Mesenchymal stem cell (in vitro differentiated cells and primary cell): Measurements from ENCODE around the gene PTPRU.

Experiments
- DNase-seq: peaks from one replicate; pipeline ENCODE4 v3.0.0-alpha.2; 2013
- H2AFZ ChIP-seq: one replicate; pipeline ENCODE4 v1.6.1; 2013; ENCODE audit warnings: low read depth, mild to moderate bottlenecking, control low read depth, inconsistent platforms, low read length, moderate library complexity
- H2AK5ac ChIP-seq: 2 replicates; pipeline ENCODE4 v1.6.1; 2013; ENCODE audit warnings: low read length, moderate library complexity, mild to moderate bottlenecking, inconsistent platforms; ENCODE audit not compliant: severe bottlenecking
- H2BK120ac ChIP-seq: one replicate; pipeline ENCODE4 v1.6.1; 2013; ENCODE audit warnings: low read depth, mild to moderate bottlenecking, inconsistent platforms, low read length, moderate library complexity
- H2BK12ac ChIP-seq, 2 experiments: one replicate each; pipeline ENCODE4 v1.6.1; 2013; ENCODE audit warnings: inconsistent platforms in 2 of 2, low read length in 2 of 2, mild to moderate bottlenecking in 2 of 2, moderate library complexity in 2 of 2, control low read depth in 1 of 2
- H2BK15ac ChIP-seq: one replicate; pipeline ENCODE4 v1.6.1; 2013; ENCODE audit warnings: mild to moderate bottlenecking, low read depth, inconsistent platforms; ENCODE audit not compliant: poor library complexity, severe bottlenecking
- H2BK5ac ChIP-seq: 2 replicates; pipeline ENCODE4 v1.6.1; 2013; ENCODE audit warnings: low read depth, mild to moderate bottlenecking, low read length, control low read depth, inconsistent platforms; ENCODE audit not compliant: poor library complexity, severe bottlenecking
- H3K14ac ChIP-seq, 2 experiments: one replicate each; pipeline ENCODE4 v1.6.1; 2013; ENCODE audit warnings: inconsistent platforms in 2 of 2, low read length in 2 of 2, control low read depth in 1 of 2, mild to moderate bottlenecking in 1 of 2, moderate library complexity in 1 of 2
- H3K18ac ChIP-seq, 2 experiments: one replicate each; pipeline ENCODE4 v1.6.1; 2013; ENCODE audit warnings: inconsistent platforms in 2 of 2, low read length in 2 of 2, control low read depth in 1 of 2, low read depth in 1 of 2, mild to moderate bottlenecking in 1 of 2
- H3K23ac ChIP-seq, 2 experiments: one replicate each; pipeline ENCODE4 v1.6.1; 2013; ENCODE audit warnings: inconsistent platforms in 2 of 2, low read length in 2 of 2, mild to moderate bottlenecking in 2 of 2, moderate library complexity in 2 of 2, control low read depth in 1 of 2
- H3K27ac ChIP-seq: 2 replicates; pipeline ENCODE4 v1.5.1; 2013; ENCODE audit warnings: mild to moderate bottlenecking, moderate library complexity, low read length, control low read depth, inconsistent platforms; ENCODE audit not compliant: poor library complexity, severe bottlenecking
- H3K27me3 ChIP-seq, 2 experiments: 2 replicates each; pipeline versions ENCODE4 v1.6.1 to v1.7.0; 2013; ENCODE audit warnings: low read length in 2 of 2, mild to moderate bottlenecking in 2 of 2, moderate library complexity in 2 of 2, control low read depth in 1 of 2, inconsistent platforms in 1 of 2; ENCODE audit not compliant: control insufficient read depth in 1 of 2, insufficient read depth in 1 of 2
- H3K36me3 ChIP-seq, 2 experiments: 2 replicates each; pipeline versions ENCODE4 v1.6.1 to v1.7.0; 2013; ENCODE audit warnings: low read length in 2 of 2, control low read depth in 1 of 2, inconsistent platforms in 1 of 2, low read depth in 1 of 2, mild to moderate bottlenecking in 1 of 2; ENCODE audit not compliant: insufficient read depth in 2 of 2, control insufficient read depth in 1 of 2
- H3K4ac ChIP-seq, 2 experiments: one replicate each; pipeline ENCODE4 v1.6.1; 2013; ENCODE audit warnings: inconsistent platforms in 2 of 2, low read length in 2 of 2, mild to moderate bottlenecking in 2 of 2, moderate library complexity in 2 of 2, control low read depth in 1 of 2, low read depth in 1 of 2
- H3K4me1 ChIP-seq: 2 replicates; pipeline ENCODE4 v1.6.1; 2013; ENCODE audit warnings: low read depth, low read length, control low read depth; ENCODE audit not compliant: control insufficient read depth, insufficient read depth
- H3K4me2 ChIP-seq: 2 replicates; pipeline ENCODE4 v1.6.1; 2013; ENCODE audit warnings: low read length, mild to moderate bottlenecking, inconsistent platforms; ENCODE audit not compliant: poor library complexity, severe bottlenecking
- H3K4me3 ChIP-seq, 2 experiments: 2 replicates each; pipeline versions ENCODE4 v1.5.1 to v1.7.0; 2013; ENCODE audit warnings: low read length in 2 of 2, mild to moderate bottlenecking in 2 of 2, control low read depth in 1 of 2, low read depth in 1 of 2; ENCODE audit not compliant: insufficient read depth in 1 of 2
- H3K79me1 ChIP-seq: replicated peaks from 2 replicates; pipeline ENCODE4 v1.6.1; 2013; ENCODE audit warnings: mild to moderate bottlenecking, control low read depth, low read length, inconsistent platforms; ENCODE audit not compliant: poor library complexity, severe bottlenecking
- H3K9ac ChIP-seq: 2 replicates; pipeline ENCODE4 v1.7.0; 2013; ENCODE audit warnings: mild to moderate bottlenecking, low read length, moderate library complexity
- H3K9me3 ChIP-seq: 2 replicates; pipeline ENCODE4 v1.7.0; 2013; ENCODE audit warnings: mild to moderate bottlenecking, low read length; ENCODE audit not compliant: control insufficient read depth
- H4K8ac ChIP-seq: one replicate; pipeline ENCODE4 v1.6.1; 2013; ENCODE audit warnings: inconsistent platforms, mild to moderate bottlenecking, low read length, moderate library complexity
- H4K91ac ChIP-seq: one replicate; pipeline ENCODE4 v1.6.1; 2013; ENCODE audit warnings: mild to moderate bottlenecking, low read length, inconsistent platforms
- WGBS: methylation state at CpG from one replicate; pipeline ENCODE4 v1.1.7; 2013; ENCODE audit warnings: mixed read lengths; 5-methylcytosine and 5-hydroxymethylcytosine counted together

Gene PTPRU

GRCh38 chr1:29358183-29358582 is 121.9 kb downstream of the PTPRU start:
- 90% methylated on average over 6 of the region's 6 CpGs for WGBS
- H3K9me3 ChIP-seq, result no peaks in the 10 kb centered on the region
- peaks cover 20 to 63% of the 10 kb centered on the region in 2 experiments for H3K27me3 ChIP-seq
- no peak overlapping the region for H4K91ac ChIP-seq
- H3K27ac ChIP-seq, result no peak overlapping the region
- H3K4me2 ChIP-seq, result no peak overlapping the region
- H2BK15ac ChIP-seq, result no peak overlapping the region
- no peak overlapping the region for H3K9ac ChIP-seq
- no peak overlapping the region for H4K8ac ChIP-seq
- no peaks in the 10 kb centered on the region for H3K79me1 ChIP-seq
- H3K18ac ChIP-seq, result no peak overlapping the region
- no peak overlapping the region for H2BK120ac ChIP-seq
- H3K14ac ChIP-seq, result no peak overlapping the region
- H2AK5ac ChIP-seq, result no peak overlapping the region
- no peak overlapping the region for H3K4ac ChIP-seq
- H3K23ac ChIP-seq, result no peak overlapping the region
- no peak overlapping the region for H3K4me3 ChIP-seq
- no peaks in the 10 kb centered on the region for H3K36me3 ChIP-seq
- no peak overlapping the region for H2AFZ ChIP-seq
- H2BK12ac ChIP-seq, result no peak overlapping the region
- no peak overlapping the region for H2BK5ac ChIP-seq
- H3K4me1 ChIP-seq, result no peaks in the 10 kb centered on the region
- DNase-seq, result no peak

GRCh38 chr1:29360768-29361167 is 124.4 kb downstream of the PTPRU start:
- Histone ChIP-seq H4K91ac (no peak overlapping the region), H4K8ac (no peak overlapping the region), H3K4me1 (no peaks in the 10 kb centered on the region), H3K9ac (no peak overlapping the region), H3K14ac (no peak overlapping the region), H3K79me1 (no peaks in the 10 kb centered on the region), H2BK5ac (no peak overlapping the region), H3K36me3 (no peaks in the 10 kb centered on the region), H3K4ac (no peak overlapping the region), H3K4me2 (no peak overlapping the region), H2AFZ (no peak overlapping the region), H2AK5ac (no peak overlapping the region), H2BK12ac (no peak overlapping the region), H3K23ac (no peak overlapping the region), H3K27ac (no peak overlapping the region), H3K27me3 (peaks cover 23 to 57% of the 10 kb centered on the region in 2 experiments), H2BK120ac (no peak overlapping the region), H3K9me3 (no peaks in the 10 kb centered on the region), H3K18ac (no peak overlapping the region), H2BK15ac (no peak overlapping the region), H3K4me3 (no peak overlapping the region)
- WGBS, result 91% methylated on average over 3 of the region's 3 CpGs
- no peak for DNase-seq

- Histone ChIP-seq H3K9me3 (no peaks in the 10 kb centered on the region), H2BK12ac (no peak overlapping the region), H3K79me1 (no peaks in the 10 kb centered on the region), H2BK120ac (no peak overlapping the region), H2BK5ac (no peak overlapping the region), H3K4ac (no peak overlapping the region), H2BK15ac (no peak overlapping the region), H3K4me1 (no peaks in the 10 kb centered on the region), H3K9ac (no peak overlapping the region), H2AK5ac (no peak overlapping the region), H3K18ac (no peak overlapping the region), H3K36me3 (no peaks in the 10 kb centered on the region), H3K14ac (no peak overlapping the region), H2AFZ (no peak overlapping the region), H4K91ac (no peak overlapping the region), H3K23ac (no peak overlapping the region), H4K8ac (no peak overlapping the region), H3K4me3 (no peak overlapping the region), H3K27me3 (peaks cover 23 to 57% of the 10 kb centered on the region in 2 experiments), H3K4me2 (no peak overlapping the region), H3K27ac (no peak overlapping the region)
- 54% methylated on average over 5 of the region's 6 CpGs for WGBS
- DNase-seq, result no peak
Observed at GRCh38 chr1:29361686-29362085, 125.4 kb downstream of the PTPRU start.

GRCh38 chr1:29362116-29362515 is 125.8 kb downstream of the PTPRU start:
- Histone ChIP-seq H2BK120ac (no peak overlapping the region), H2BK5ac (no peak overlapping the region), H3K79me1 (no peaks in the 10 kb centered on the region)

More at GRCh38 chr1:29362116-29362515, 125.8 kb downstream of the PTPRU start:
- Histone ChIP-seq H3K36me3 (no peaks in the 10 kb centered on the region), H2BK12ac (no peak overlapping the region), H3K27me3 (peaks cover 23 to 53% of the 10 kb centered on the region in 2 experiments), H3K14ac (no peak overlapping the region), H4K8ac (no peak overlapping the region), H2BK15ac (no peak overlapping the region), H4K91ac (no peak overlapping the region), H3K23ac (no peak overlapping the region), H3K4me2 (no peak overlapping the region), H3K4me1 (no peaks in the 10 kb centered on the region), H3K9ac (no peak overlapping the region), H3K27ac (no peak overlapping the region), H3K18ac (no peak overlapping the region), H2AFZ (no peak overlapping the region), H3K9me3 (no peaks in the 10 kb centered on the region), H3K4me3 (no peak overlapping the region), H3K4ac (no peak overlapping the region), H2AK5ac (no peak overlapping the region)
- no peak for DNase-seq
- 85% methylated on average over 10 of the region's 10 CpGs for WGBS
